Panc1 (cell line): ENCODE measurements around the gene OPTC. TPM values are rescaled to one million over a fixed set of nuclear protein-coding genes. Genes with fewer than 3 reads are reported as not detected.

Source experiments
- ATAC-seq: fragments of 200-7000 bp; cut with Tn5 transposase; 2 replicates; pipeline ENCODE4 v1.9.1; 2020; ENCODE audit warnings: mild to moderate bottlenecking, moderate library complexity
- BruUV-seq: library from RNA; stranded (reverse); fragments of 400-500 nt; replicated peaks from 2 replicates; lab custom pipeline; 2021; lab: Mats Ljungman, UMichigan
- CTCF ChIA-PET: fragments of 300-600 bp; sonication (Branson Sonifier 250); formaldehyde crosslinking; loops from one replicate; lab custom pipeline; 2022; ENCODE audit warnings: antibody characterized with exemption; lab: Charles Lee
- POLR2A ChIA-PET: fragments of 300-600 bp; sonication (Branson Sonifier 250); formaldehyde crosslinking; loops from one replicate; lab custom pipeline; 2022; ENCODE audit warnings: antibody characterized with exemption; lab: Charles Lee
- DNase-seq: peaks from one replicate; pipeline ENCODE4 v3.0.0-alpha.2; 2010; ENCODE audit warnings: low read depth, low spot score
- H3K27ac ChIP-seq: 2 replicates; pipeline ENCODE4 v1.5.1; 2011; ENCODE audit warnings: mild to moderate bottlenecking, low read length, inconsistent platforms
- H3K27me3 ChIP-seq: fragments of 200-500 bp; sonication (Bioruptor generic); 2 replicates; pipeline ENCODE4 v1.6.0; 2014; ENCODE audit warnings: low read length, inconsistent platforms; ENCODE audit not compliant: control insufficient read depth, insufficient read depth
- H3K36me3 ChIP-seq: fragments of 200-500 bp; sonication (Bioruptor generic); 2 replicates; pipeline ENCODE4 v1.5.1; 2014; ENCODE audit warnings: inconsistent platforms, mild to moderate bottlenecking, low read length, moderate library complexity; ENCODE audit not compliant: control insufficient read depth, insufficient read depth
- H3K4me1 ChIP-seq: 2 replicates; pipeline ENCODE4 v1.5.1; 2011; ENCODE audit warnings: inconsistent platforms, mild to moderate bottlenecking, low read length, moderate library complexity; ENCODE audit not compliant: control insufficient read depth, insufficient read depth
- H3K4me3 ChIP-seq, 2 experiments: 2 replicates each; pipeline ENCODE4 v1.5.1; 2011 to 2012; ENCODE audit warnings: low read depth in 2 of 2, low read length in 2 of 2, mild to moderate bottlenecking in 2 of 2, inconsistent platforms in 1 of 2, moderate library complexity in 1 of 2
- H3K9me3 ChIP-seq: fragments of 200-500 bp; sonication (Bioruptor generic); 2 replicates; pipeline ENCODE4 v1.5.1; 2014; ENCODE audit warnings: low read depth, mild to moderate bottlenecking, inconsistent platforms, low read length, moderate library complexity; ENCODE audit not compliant: control insufficient read depth, insufficient read depth
- POLR2AphosphoS5 ChIP-seq: IDR thresholded peaks from 2 replicates; pipeline ENCODE4 v1.6.1; 2012; ENCODE audit warnings: mild to moderate bottlenecking, low read depth, low read length, moderate library complexity
- SIN3A ChIP-seq: IDR thresholded peaks from 2 replicates; pipeline ENCODE4 v1.6.1; 2012; ENCODE audit warnings: low read depth, mild to moderate bottlenecking, low read length, moderate library complexity, borderline replicate concordance; ENCODE audit not compliant: insufficient read depth
- TCF7L2 ChIP-seq: IDR thresholded peaks from 2 replicates; pipeline ENCODE4 v1.6.1; 2011; ENCODE audit warnings: mild to moderate bottlenecking, low read depth, low read length, inconsistent platforms
- in situ Hi-C: cut with HindIII; loops from 2 replicates; pipeline ENCODE4 v1.10.0; 2016; ENCODE audit warnings: low sequenced_read_pairs, low pct_unique_long_range_greater_than_20kb
- intact Hi-C: fragments of 100-400 bp; cut with micrococcal nuclease; formaldehyde crosslinking; loops from one replicate; pipeline ENCODE4 v1.10.0; 2022; ENCODE audit not compliant: unreplicated experiment
- total RNA-seq: library from RNA; stranded (reverse); gene quantifications from one replicate; pipeline ENCODE4 v1.2.1, GENCODE V29; 2021; ENCODE audit not compliant: unreplicated experiment
- TF ChIP-seq, protein P1 (sequence below), 2 experiments: IDR thresholded peaks; 2 replicates each; pipeline ENCODE4 v1.6.1; 2011 to 2012; ENCODE audit warnings: low read depth in 2 of 2, control low read depth in 1 of 2, low read length in 1 of 2, mild to moderate bottlenecking in 1 of 2, moderate library complexity in 1 of 2; ENCODE audit not compliant: insufficient read depth in 1 of 2
- TF ChIP-seq, protein P2 (sequence below): fragments of 450-650 bp; IDR thresholded peaks from 2 replicates; pipeline ENCODE4 v1.5.1; 2017; ENCODE audit warnings: mild to moderate bottlenecking

OPTC gene
- total RNA-seq, 1 experiment from 2014 or later: not detected

GRCh38 chr1:203451836-203452784, 41.8 kb upstream of the OPTC start:
- no peak overlapping the region for H3K4me3 ChIP-seq
- H3K27me3 ChIP-seq: peaks cover 38% of the 10 kb centered on the region
- H3K36me3 ChIP-seq: no peaks in the 10 kb centered on the region
- ATAC-seq (no peak; the same call in 1 of the 2 replicates), DNase-seq (no peak)
- ChIA-PET CTCF (interaction anchor here (0.6 kb wide), 1 partner anchor 106 kb away, joined by 3 read pairs; no protein-coding TSS in a partner anchor), POLR2A (no interaction called here)
- H3K4me1 ChIP-seq: no peaks in the 10 kb centered on the region
- TF ChIP-seq POLR2AphosphoS5 (no peak), TCF7L2 (no peak), SIN3A (no peak)
- TF ChIP-seq, protein P1, sequence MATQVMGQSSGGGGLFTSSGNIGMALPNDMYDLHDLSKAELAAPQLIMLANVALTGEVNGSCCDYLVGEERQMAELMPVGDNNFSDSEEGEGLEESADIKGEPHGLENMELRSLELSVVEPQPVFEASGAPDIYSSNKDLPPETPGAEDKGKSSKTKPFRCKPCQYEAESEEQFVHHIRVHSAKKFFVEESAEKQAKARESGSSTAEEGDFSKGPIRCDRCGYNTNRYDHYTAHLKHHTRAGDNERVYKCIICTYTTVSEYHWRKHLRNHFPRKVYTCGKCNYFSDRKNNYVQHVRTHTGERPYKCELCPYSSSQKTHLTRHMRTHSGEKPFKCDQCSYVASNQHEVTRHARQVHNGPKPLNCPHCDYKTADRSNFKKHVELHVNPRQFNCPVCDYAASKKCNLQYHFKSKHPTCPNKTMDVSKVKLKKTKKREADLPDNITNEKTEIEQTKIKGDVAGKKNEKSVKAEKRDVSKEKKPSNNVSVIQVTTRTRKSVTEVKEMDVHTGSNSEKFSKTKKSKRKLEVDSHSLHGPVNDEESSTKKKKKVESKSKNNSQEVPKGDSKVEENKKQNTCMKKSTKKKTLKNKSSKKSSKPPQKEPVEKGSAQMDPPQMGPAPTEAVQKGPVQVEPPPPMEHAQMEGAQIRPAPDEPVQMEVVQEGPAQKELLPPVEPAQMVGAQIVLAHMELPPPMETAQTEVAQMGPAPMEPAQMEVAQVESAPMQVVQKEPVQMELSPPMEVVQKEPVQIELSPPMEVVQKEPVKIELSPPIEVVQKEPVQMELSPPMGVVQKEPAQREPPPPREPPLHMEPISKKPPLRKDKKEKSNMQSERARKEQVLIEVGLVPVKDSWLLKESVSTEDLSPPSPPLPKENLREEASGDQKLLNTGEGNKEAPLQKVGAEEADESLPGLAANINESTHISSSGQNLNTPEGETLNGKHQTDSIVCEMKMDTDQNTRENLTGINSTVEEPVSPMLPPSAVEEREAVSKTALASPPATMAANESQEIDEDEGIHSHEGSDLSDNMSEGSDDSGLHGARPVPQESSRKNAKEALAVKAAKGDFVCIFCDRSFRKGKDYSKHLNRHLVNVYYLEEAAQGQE (IDR thresholded peaks at IDR 0.05; ENCODE audit: insufficient read depth in 1 of 2, low read depth in 2 of 2, low read length in 1 of 2): no peak
- TF ChIP-seq, protein P2, sequence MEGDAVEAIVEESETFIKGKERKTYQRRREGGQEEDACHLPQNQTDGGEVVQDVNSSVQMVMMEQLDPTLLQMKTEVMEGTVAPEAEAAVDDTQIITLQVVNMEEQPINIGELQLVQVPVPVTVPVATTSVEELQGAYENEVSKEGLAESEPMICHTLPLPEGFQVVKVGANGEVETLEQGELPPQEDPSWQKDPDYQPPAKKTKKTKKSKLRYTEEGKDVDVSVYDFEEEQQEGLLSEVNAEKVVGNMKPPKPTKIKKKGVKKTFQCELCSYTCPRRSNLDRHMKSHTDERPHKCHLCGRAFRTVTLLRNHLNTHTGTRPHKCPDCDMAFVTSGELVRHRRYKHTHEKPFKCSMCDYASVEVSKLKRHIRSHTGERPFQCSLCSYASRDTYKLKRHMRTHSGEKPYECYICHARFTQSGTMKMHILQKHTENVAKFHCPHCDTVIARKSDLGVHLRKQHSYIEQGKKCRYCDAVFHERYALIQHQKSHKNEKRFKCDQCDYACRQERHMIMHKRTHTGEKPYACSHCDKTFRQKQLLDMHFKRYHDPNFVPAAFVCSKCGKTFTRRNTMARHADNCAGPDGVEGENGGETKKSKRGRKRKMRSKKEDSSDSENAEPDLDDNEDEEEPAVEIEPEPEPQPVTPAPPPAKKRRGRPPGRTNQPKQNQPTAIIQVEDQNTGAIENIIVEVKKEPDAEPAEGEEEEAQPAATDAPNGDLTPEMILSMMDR: no peak
- no TSS peak for BruUV-seq
- intact Hi-C loops (no loop called here), in situ Hi-C loops (no loop called here)
- H3K9me3 ChIP-seq: no peaks in the 10 kb centered on the region
- no peak overlapping the region for H3K27ac ChIP-seq

GRCh38 chr1:203453016-203453415, 40.9 kb upstream of the OPTC start:
- no peaks in the 10 kb centered on the region for H3K9me3 ChIP-seq
- ChIA-PET POLR2A (no interaction called here), CTCF (no interaction called here)
- in situ Hi-C loops (no loop called here), intact Hi-C loops (no loop called here)
- peaks cover 32% of the 10 kb centered on the region for H3K27me3 ChIP-seq
- DNase-seq (no peak), ATAC-seq (no peak)
- BruUV-seq: no TSS peak
- TF ChIP-seq, protein P2: no peak
- no peak for TF ChIP-seq SIN3A
- H3K36me3 ChIP-seq: no peaks in the 10 kb centered on the region
- no peaks in the 10 kb centered on the region for H3K4me1 ChIP-seq
- no peak overlapping the region for H3K27ac ChIP-seq
- H3K4me3 ChIP-seq: no peak overlapping the region
